ENCODE results near the gene PPM1H. TPM values are rescaled to one million over a fixed set of nuclear protein-coding genes. Genes with fewer than 3 reads are reported as not detected.

Gene PPM1H
- total and polyA plus RNA-seq, 4 donors, result 2.3 to 7.2 (median 4.1) TPM

- no peak overlapping the region for H3K9ac ChIP-seq (ENCODE audit: low read depth in 1 of 2, low read length in 2 of 2)
- WGBS, result 94% methylated on average over 1 of the region's 1 CpG
- H3K4me1 ChIP-seq (ENCODE audit: control insufficient read depth in 4 of 4, insufficient read depth in 4 of 4, low read length in 3 of 4), result peaks cover 0 to 9% (median 7%) of the 10 kb centered on the region in 4 donors
- TF ChIP-seq NR2F2 (IDR thresholded peaks at IDR 0.05) (no peak), SP1 (IDR thresholded peaks at IDR 0.05) (no peak), HNF4A (conservative IDR thresholded peaks at IDR 0.05) (no peak), TAF1 (conservative IDR thresholded peaks at IDR 0.05) (no peak), FOXA2 (IDR thresholded peaks at IDR 0.05) (no peak)
- TF ChIP-seq, protein P1, sequence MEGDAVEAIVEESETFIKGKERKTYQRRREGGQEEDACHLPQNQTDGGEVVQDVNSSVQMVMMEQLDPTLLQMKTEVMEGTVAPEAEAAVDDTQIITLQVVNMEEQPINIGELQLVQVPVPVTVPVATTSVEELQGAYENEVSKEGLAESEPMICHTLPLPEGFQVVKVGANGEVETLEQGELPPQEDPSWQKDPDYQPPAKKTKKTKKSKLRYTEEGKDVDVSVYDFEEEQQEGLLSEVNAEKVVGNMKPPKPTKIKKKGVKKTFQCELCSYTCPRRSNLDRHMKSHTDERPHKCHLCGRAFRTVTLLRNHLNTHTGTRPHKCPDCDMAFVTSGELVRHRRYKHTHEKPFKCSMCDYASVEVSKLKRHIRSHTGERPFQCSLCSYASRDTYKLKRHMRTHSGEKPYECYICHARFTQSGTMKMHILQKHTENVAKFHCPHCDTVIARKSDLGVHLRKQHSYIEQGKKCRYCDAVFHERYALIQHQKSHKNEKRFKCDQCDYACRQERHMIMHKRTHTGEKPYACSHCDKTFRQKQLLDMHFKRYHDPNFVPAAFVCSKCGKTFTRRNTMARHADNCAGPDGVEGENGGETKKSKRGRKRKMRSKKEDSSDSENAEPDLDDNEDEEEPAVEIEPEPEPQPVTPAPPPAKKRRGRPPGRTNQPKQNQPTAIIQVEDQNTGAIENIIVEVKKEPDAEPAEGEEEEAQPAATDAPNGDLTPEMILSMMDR (IDR thresholded peaks at IDR 0.05; ENCODE audit: low read depth, low read length, missing input control), result no peak
- DNase-seq (ENCODE audit: low spot score), result no peak
- H3K36me3 ChIP-seq (ENCODE audit: control insufficient read depth in 4 of 4, insufficient read depth in 3 of 4, low read depth in 1 of 4, low read length in 3 of 4), result no peaks in the 10 kb centered on the region
- H3K27me3 ChIP-seq (ENCODE audit: control insufficient read depth in 4 of 4, insufficient read depth in 4 of 4, low read length in 3 of 4), result no peaks in the 10 kb centered on the region
- no peak overlapping the region for H3K27ac ChIP-seq (ENCODE audit: low read depth in 1 of 2, low read length in 2 of 2)
- no peaks in the 10 kb centered on the region for H3K9me3 ChIP-seq (ENCODE audit: control insufficient read depth in 4 of 4, low read length in 3 of 4)
- no peak overlapping the region for H3K4me3 ChIP-seq (ENCODE audit: low read depth in 1 of 3, low read length in 3 of 3)
Observed at GRCh38 chr12:62766496-62766895, 168.5 kb downstream of the PPM1H start.

GRCh38 chr12:62763861-62764645 lies 170.9 kb downstream of the PPM1H start:
- Histone ChIP-seq H3K27me3 (ENCODE audit: control insufficient read depth in 4 of 4, insufficient read depth in 4 of 4, low read length in 3 of 4) (no peaks in the 10 kb centered on the region), H3K27ac (ENCODE audit: low read depth in 1 of 2, low read length in 2 of 2) (no peak overlapping the region), H3K36me3 (ENCODE audit: control insufficient read depth in 4 of 4, insufficient read depth in 3 of 4, low read depth in 1 of 4, low read length in 3 of 4) (no peaks in the 10 kb centered on the region), H3K9ac (ENCODE audit: low read depth in 1 of 2, low read length in 2 of 2) (no peak overlapping the region), H3K4me3 (ENCODE audit: low read depth in 1 of 3, low read length in 3 of 3) (no peak overlapping the region), H3K4me1 (ENCODE audit: control insufficient read depth in 4 of 4, insufficient read depth in 4 of 4, low read length in 3 of 4) (peaks cover 3 to 17% (median 9%) of the 10 kb centered on the region in 4 donors), H3K9me3 (ENCODE audit: control insufficient read depth in 4 of 4, low read length in 3 of 4) (no peaks in the 10 kb centered on the region)
- TF ChIP-seq YY1 (IDR thresholded peaks at IDR 0.05) (no peak), RAD21 (IDR thresholded peaks at IDR 0.05) (no peak), SP1 (IDR thresholded peaks at IDR 0.05) (no peak), FOXA1 (IDR thresholded peaks at IDR 0.05) (no peak), NR2F2 (IDR thresholded peaks at IDR 0.05) (no peak), JUND (IDR thresholded peaks at IDR 0.05) (no peak), REST (IDR thresholded peaks at IDR 0.05) (no peak)
- DNase-seq (ENCODE audit: low spot score), result no peak
- WGBS, result 89% methylated on average over 9 of the region's 9 CpGs

- Histone ChIP-seq H3K27ac (ENCODE audit: low read depth in 1 of 2, low read length in 2 of 2) (no peak overlapping the region), H3K4me1 (ENCODE audit: control insufficient read depth in 4 of 4, insufficient read depth in 4 of 4, low read length in 3 of 4) (peaks cover 3 to 17% (median 9%) of the 10 kb centered on the region in 4 donors), H3K36me3 (ENCODE audit: control insufficient read depth in 4 of 4, insufficient read depth in 3 of 4, low read depth in 1 of 4, low read length in 3 of 4) (no peaks in the 10 kb centered on the region), H3K9me3 (ENCODE audit: control insufficient read depth in 4 of 4, low read length in 3 of 4) (no peaks in the 10 kb centered on the region), H3K27me3 (ENCODE audit: control insufficient read depth in 4 of 4, insufficient read depth in 4 of 4, low read length in 3 of 4) (no peaks in the 10 kb centered on the region), H3K4me3 (ENCODE audit: low read depth in 1 of 3, low read length in 3 of 3) (no peak overlapping the region), H3K9ac (ENCODE audit: low read depth in 1 of 2, low read length in 2 of 2) (no peak overlapping the region)
- DNase-seq (ENCODE audit: low spot score), result no peak
- 84% methylated on average over 3 of the region's 3 CpGs for WGBS
- TF ChIP-seq HNF4A (conservative IDR thresholded peaks at IDR 0.05) (peak in 1 of 2 donors; percentile 6), HNF4G (IDR thresholded peaks at IDR 0.05) (no peak)
Observed at GRCh38 chr12:62763312-62763711, 171.6 kb downstream of the PPM1H start.

Measured in liver (tissue), 9 donors.